H1 (cell line): Measurements from ENCODE around the gene RIMS1. TPM values are rescaled to one million over a fixed set of nuclear protein-coding genes. Genes with fewer than 3 reads are reported as not detected.

Experiments
- CHD1 ChIP-seq: IDR thresholded peaks from 2 replicates; pipeline ENCODE4 v1.6.1; 2012; ENCODE audit warnings: low read depth, low read length, improper control_type of control experiment
- CHD2 ChIP-seq: IDR thresholded peaks from 2 replicates; pipeline ENCODE4 v1.6.1; 2012; ENCODE audit warnings: low read length, improper control_type of control experiment
- CHD7 ChIP-seq: fragments of 300-600 bp; sonication (generic); IDR thresholded peaks from 2 replicates; pipeline ENCODE4 v1.7.1; 2012; ENCODE audit warnings: low read length, moderate library complexity, mild to moderate bottlenecking, inconsistent platforms; ENCODE audit not compliant: insufficient replicate concordance
- polyA plus RNA-seq, 7 experiments: library from polyadenylated mRNA; depleted of rRNA in 3 of 7; stranded (reverse) in 5 of 7; unstranded in 2 of 7; fragments of >200 nt in 5 of 7; fragments of 200-250 nt in 2 of 7; gene quantifications; 1 replicate in 5 of 7; 2 replicates in 1 of 7; 4 replicates in 1 of 7; pipeline versions ENCODE4 v1.2.1 to v1.2.3, GENCODE V29; 2011 to 2013; ENCODE audit warnings: missing spikeins in 2 of 7, mixed read lengths in 2 of 7
- total RNA-seq: library from RNA; stranded (reverse); fragmentation: NEBNext Ultra II Directional; extraction: Animal tissue kit (Norgen Biotek cat#: 25700); gene quantifications from 2 replicates; pipeline ENCODE4 v1.2.1, GENCODE V29; 2021
- TF ChIP-seq, protein P1 (sequence below): IDR thresholded peaks from 2 replicates; pipeline ENCODE4 v1.6.1; 2012; ENCODE audit warnings: low read length, inconsistent platforms

Gene RIMS1
- total and polyA plus RNA-seq, 2 of the 8 experiments (the other 6 are each of a cell fraction or from before 2014, with no cell fraction given) = 0.63 to 2.3 TPM

DNA sequence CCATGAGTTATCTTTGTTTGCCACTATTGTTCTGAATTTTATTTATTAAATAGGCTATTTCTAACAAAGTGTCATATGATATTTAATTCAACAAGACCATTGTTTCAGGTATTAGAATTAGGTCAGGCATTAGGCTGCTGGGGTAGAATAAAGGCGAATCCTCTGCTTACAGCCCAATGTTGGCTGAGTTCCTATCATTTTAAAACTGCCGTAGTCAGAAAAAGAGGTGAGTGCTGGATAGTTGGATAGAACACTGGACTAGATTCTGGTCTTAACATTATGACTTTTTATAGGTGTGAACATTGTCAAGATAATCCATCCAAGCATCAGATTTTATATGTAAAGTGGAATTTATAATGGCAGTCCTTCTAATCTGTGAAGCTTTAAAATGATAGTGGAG, 6.3 kb downstream of the RIMS1 start (continued):
- TF ChIP-seq CHD7 (no peak), CHD2 (no peak), CHD1 (no peak)
- TF ChIP-seq, protein P1, sequence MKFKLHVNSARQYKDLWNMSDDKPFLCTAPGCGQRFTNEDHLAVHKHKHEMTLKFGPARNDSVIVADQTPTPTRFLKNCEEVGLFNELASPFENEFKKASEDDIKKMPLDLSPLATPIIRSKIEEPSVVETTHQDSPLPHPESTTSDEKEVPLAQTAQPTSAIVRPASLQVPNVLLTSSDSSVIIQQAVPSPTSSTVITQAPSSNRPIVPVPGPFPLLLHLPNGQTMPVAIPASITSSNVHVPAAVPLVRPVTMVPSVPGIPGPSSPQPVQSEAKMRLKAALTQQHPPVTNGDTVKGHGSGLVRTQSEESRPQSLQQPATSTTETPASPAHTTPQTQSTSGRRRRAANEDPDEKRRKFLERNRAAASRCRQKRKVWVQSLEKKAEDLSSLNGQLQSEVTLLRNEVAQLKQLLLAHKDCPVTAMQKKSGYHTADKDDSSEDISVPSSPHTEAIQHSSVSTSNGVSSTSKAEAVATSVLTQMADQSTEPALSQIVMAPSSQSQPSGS = no peak
